Measurements from ENCODE around the gene PDS5B.

DNA sequence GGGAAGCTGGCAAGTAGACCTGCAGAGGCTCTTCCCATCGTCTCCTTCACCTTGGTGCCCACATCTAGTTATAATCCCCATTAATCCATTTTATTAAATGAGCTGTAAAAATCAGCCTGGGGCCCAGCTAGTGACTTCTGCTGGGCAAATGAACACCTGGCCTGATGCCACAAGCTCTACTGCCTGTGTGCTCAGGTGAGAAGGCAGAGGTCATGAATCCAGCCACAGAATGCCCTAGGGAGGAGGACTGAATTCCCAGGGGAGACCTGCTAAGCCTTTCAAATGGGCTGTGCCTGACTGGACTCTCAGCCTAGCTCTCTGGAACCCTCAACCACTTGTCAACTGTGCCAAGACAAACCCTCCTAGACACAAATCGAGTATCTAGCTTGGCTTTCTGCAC, 74.0 kb downstream of the PDS5B start:
- TF ChIP-seq CTCF (IDR thresholded peaks at IDR 0.05; ENCODE audit: low read depth, low read length, poor library complexity, severe bottlenecking), result no peak
- TF ChIP-seq EZH2phosphoT487 (IDR thresholded peaks at IDR 0.05; ENCODE audit: borderline replicate concordance, low read length), result no peak

All from DOHH2 (cell line).